IMR-90 (cell line): ENCODE data around the gene SPINK5.

ENCODE experiments used
- CTCF ChIP-seq: conservative IDR thresholded peaks from 2 replicates; pipeline ENCODE4 v1.5.1; 2012; ENCODE audit warnings: mild to moderate bottlenecking, low read depth, low read length, improper control_type of control experiment
- MAZ ChIP-seq: IDR thresholded peaks from 2 replicates; pipeline ENCODE4 v1.6.1; 2012; ENCODE audit warnings: low read depth, mild to moderate bottlenecking, low read length, improper control_type of control experiment, moderate library complexity, borderline replicate concordance
- MXI1 ChIP-seq: IDR thresholded peaks from 2 replicates; pipeline ENCODE4 v1.6.1; 2012; ENCODE audit warnings: low read depth, mild to moderate bottlenecking, low read length, moderate library complexity, borderline replicate concordance
- NFE2L2 ChIP-seq: fragments of 150-350 bp; IDR thresholded peaks from 2 replicates; pipeline ENCODE4 v1.6.1; 2016; ENCODE audit warnings: low read depth, mild to moderate bottlenecking, low read length
- POLR2A ChIP-seq: IDR thresholded peaks from 2 replicates; pipeline ENCODE4 v1.6.1; 2012; ENCODE audit warnings: mild to moderate bottlenecking, low read depth, low read length
- RAD21 ChIP-seq: IDR thresholded peaks from 2 replicates; pipeline ENCODE4 v1.6.1; 2012; ENCODE audit warnings: low read length, improper control_type of control experiment
- RFX5 ChIP-seq: IDR thresholded peaks from 2 replicates; pipeline ENCODE4 v1.8.0; 2012; ENCODE audit warnings: low read depth, mild to moderate bottlenecking, low read length, moderate library complexity
- SMC3 ChIP-seq: fragments of 150-350 bp; IDR thresholded peaks from 2 replicates; pipeline ENCODE4 v1.6.1; 2016; ENCODE audit warnings: low read depth, mild to moderate bottlenecking, antibody characterized with exemption, low read length, moderate library complexity
- TF ChIP-seq, protein P1 (sequence below): fragments of 150-350 bp; IDR thresholded peaks from 2 replicates; pipeline ENCODE4 v1.6.1; 2017; ENCODE audit warnings: mild to moderate bottlenecking, antibody characterized with exemption, low read length, low read depth

DNA sequence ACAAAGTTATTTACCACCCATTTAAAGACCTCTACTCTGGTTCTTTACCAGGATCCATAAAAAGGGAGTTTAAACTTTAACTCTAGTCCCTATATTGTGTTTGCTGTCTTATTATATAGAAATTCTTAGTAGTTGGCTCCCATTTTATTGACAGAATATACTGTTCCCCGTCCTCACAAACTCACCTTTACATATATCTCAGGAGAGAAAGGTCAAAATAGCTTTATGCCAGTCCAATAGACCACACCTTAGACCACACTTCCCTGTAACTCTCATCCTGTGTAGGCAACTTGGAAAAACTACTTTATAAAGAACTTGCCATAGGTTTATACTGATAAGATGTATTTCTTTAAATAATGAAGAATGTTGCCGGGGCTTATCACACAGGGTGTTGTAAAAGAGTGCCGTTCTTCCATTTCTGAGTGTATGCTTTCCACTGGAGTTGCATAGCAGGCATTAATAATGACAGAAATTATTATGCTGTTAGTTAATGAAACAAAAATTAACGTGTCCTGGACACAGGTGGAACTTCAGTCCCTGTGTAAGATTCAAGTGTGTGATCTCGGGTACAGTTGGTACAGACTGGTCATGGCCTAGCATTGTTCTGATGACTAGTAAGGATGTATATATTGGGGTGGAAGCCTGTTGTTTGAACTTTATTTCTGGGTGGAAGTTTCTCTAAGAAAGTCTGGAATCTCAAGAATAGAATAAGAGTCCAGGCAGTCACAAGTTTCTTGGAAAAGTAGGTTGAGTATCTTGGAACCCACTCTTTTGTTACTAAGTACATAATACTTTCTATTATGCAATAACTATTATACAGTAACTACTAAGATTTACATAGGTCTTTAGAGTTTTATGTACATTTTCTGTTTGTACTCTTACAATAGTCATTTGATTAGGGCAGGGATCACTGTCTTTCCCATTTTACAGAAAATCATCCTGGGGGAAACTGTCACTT, 71.6 kb downstream of the SPINK5 start:
- no peak for TF ChIP-seq RFX5
- TF ChIP-seq SMC3: no peak
- TF ChIP-seq POLR2A: no peak
- TF ChIP-seq CTCF: no peak
- TF ChIP-seq RAD21: no peak
- TF ChIP-seq, protein P1, sequence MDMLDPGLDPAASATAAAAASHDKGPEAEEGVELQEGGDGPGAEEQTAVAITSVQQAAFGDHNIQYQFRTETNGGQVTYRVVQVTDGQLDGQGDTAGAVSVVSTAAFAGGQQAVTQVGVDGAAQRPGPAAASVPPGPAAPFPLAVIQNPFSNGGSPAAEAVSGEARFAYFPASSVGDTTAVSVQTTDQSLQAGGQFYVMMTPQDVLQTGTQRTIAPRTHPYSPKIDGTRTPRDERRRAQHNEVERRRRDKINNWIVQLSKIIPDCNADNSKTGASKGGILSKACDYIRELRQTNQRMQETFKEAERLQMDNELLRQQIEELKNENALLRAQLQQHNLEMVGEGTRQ: no peak
- TF ChIP-seq MXI1: no peak
- TF ChIP-seq MAZ: no peak
- TF ChIP-seq NFE2L2: no peak
